Karpas-422 (cell line): ENCODE measurements around the gene TMEM235. TPM values are rescaled to one million over a fixed set of nuclear protein-coding genes. Genes with fewer than 3 reads are reported as not detected.

Experiments used
- DNase-seq: peaks from one replicate; pipeline ENCODE4 v3.0.0-alpha.2; 2015
- H2AFZ ChIP-seq: fragments of 200-600 bp; sonication (generic); 2 replicates; pipeline ENCODE4 v1.6.1; 2014; ENCODE audit warnings: antibody characterized with exemption, low read length, mixed read lengths
- H3K27ac ChIP-seq: fragments of 200-600 bp; sonication (generic); 2 replicates; pipeline ENCODE4 v1.5.1; 2014; ENCODE audit warnings: mild to moderate bottlenecking, low read length, moderate library complexity
- H3K27me3 ChIP-seq: fragments of 200-600 bp; sonication (generic); 2 replicates; pipeline ENCODE4 v1.6.1; 2014; ENCODE audit warnings: low read length, mixed read lengths
- H3K36me3 ChIP-seq: fragments of 200-600 bp; sonication (generic); 2 replicates; pipeline ENCODE4 v1.6.1; 2014; ENCODE audit warnings: low read length, mixed read lengths; ENCODE audit not compliant: insufficient read depth
- H3K4me1 ChIP-seq: fragments of 200-600 bp; sonication (generic); 2 replicates; pipeline ENCODE4 v1.6.1; 2014; ENCODE audit warnings: mild to moderate bottlenecking, low read length, mixed read lengths
- H3K4me2 ChIP-seq: fragments of 200-600 bp; sonication (generic); 2 replicates; pipeline ENCODE4 v1.6.1; 2014; ENCODE audit warnings: low read length, low read depth, mild to moderate bottlenecking; ENCODE audit not compliant: poor library complexity, severe bottlenecking
- H3K4me3 ChIP-seq: fragments of 200-600 bp; sonication (generic); 2 replicates; pipeline ENCODE4 v1.5.1; 2014; ENCODE audit warnings: mild to moderate bottlenecking, antibody characterized with exemption, low read length, mixed read lengths
- H3K79me2 ChIP-seq: fragments of 200-600 bp; sonication (generic); 2 replicates; pipeline ENCODE4 v1.6.1; 2014; ENCODE audit warnings: mild to moderate bottlenecking, low read length, mixed read lengths
- H3K9ac ChIP-seq: fragments of 200-600 bp; sonication (generic); 2 replicates; pipeline ENCODE4 v1.6.0; 2014; ENCODE audit warnings: low read length
- H3K9me2 ChIP-seq: fragments of 200-600 bp; sonication (generic), shearing (Covaris generic); replicated peaks from 2 replicates; pipeline ENCODE4 v1.6.0; 2014; ENCODE audit warnings: mild to moderate bottlenecking, low read length, moderate library complexity; ENCODE audit not compliant: insufficient read depth
- H3K9me3 ChIP-seq: fragments of 300-700, 200-600 bp; sonication (generic); 2 replicates; pipeline ENCODE4 v1.6.1; 2014; ENCODE audit warnings: low read length, mixed read lengths
- H4K20me1 ChIP-seq: fragments of 200-600 bp; sonication (generic); 2 replicates; pipeline ENCODE4 v1.6.1; 2014; ENCODE audit warnings: mild to moderate bottlenecking, antibody characterized with exemption, low read length, low read depth; ENCODE audit not compliant: insufficient read depth
- total RNA-seq: library from RNA; depleted of rRNA; stranded (reverse); fragments of >200 nt; shearing (Covaris generic); gene quantifications from 2 replicates; pipeline ENCODE4 v1.2.3, GENCODE V29; 2014; ENCODE audit warnings: low replicate concordance

TMEM235 gene
- total RNA-seq, 1 experiment from 2014 or later, result not detected

DNA sequence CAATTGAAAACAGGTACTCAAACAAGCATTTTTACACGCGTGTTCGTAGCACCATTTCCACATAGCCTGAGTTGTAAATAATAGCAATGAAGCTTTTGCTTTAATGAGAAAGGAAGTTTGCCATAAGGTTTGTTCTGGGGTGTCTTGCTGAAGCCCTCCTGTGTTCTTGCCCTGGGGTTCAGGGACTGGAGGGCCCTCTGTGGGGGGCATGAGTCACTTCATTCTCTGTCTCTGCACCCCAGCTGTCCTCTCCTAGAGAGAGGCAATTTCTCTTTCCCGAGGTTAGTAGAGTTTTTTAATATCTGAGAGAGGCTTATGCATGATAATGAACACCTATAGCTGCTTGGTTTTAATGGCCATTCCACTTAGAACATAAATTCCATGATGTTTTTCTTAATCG, 34.7 kb upstream of the TMEM235 start:
- no peak overlapping the region for H2AFZ ChIP-seq
- no peak overlapping the region for H3K4me3 ChIP-seq
- H3K4me1 ChIP-seq, result peaks cover 28% of the 10 kb centered on the region
- H3K79me2 ChIP-seq, result peaks cover 42% of the 10 kb centered on the region
- no peak overlapping the region for H3K27ac ChIP-seq
- H3K9ac ChIP-seq, result no peak overlapping the region
- H3K4me2 ChIP-seq, result no peak overlapping the region
- peaks cover 46% of the 10 kb centered on the region for H3K36me3 ChIP-seq
- no peak for DNase-seq
- no peaks in the 10 kb centered on the region for H3K9me3 ChIP-seq
- H3K27me3 ChIP-seq, result no peaks in the 10 kb centered on the region
- no peaks in the 10 kb centered on the region for H3K9me2 ChIP-seq
- H4K20me1 ChIP-seq, result 0 out of 2 replicates have a peak, but pooled peaks cover 12% of the 10 kb centered on the region

DNA sequence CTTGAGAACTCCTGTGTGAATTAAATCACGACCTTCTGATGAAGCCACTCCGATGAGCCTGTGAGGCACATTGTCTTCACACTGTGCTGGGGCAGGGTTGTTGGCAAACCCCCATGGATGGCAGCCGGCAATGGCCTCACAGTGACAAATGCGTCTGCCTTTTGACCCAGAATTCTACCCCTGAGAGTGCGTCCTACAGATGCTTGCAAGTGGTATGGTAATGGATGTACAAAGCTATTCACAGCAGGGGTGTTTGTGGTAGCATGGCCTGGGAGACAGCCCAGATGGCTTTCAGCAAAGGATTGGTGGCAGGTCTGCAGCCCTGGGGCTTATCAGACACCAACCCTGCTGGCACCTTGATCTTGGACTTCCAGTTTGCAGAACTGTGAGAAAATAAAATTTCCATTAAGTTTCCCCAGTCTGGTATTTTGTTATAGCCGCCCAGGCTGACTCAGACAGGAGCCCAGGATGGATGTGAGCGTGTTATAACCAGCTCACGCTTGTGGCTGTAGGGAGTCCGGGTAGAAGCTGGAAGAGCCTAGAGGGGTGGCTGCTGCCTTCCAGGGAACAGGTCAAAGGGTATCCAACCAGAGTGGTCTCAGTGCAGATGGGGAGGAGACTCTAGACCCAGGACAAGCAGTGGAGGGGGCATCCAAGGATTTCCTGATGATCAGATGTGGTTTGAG, 34.1 kb upstream of the TMEM235 start:
- H3K27me3 ChIP-seq, result no peaks in the 10 kb centered on the region
- DNase-seq, result no peak
- H3K9me3 ChIP-seq, result no peaks in the 10 kb centered on the region
- peaks cover 42% of the 10 kb centered on the region for H3K79me2 ChIP-seq
- 0 out of 2 replicates have a peak, but pooled peaks cover 12% of the 10 kb centered on the region for H4K20me1 ChIP-seq
- no peak overlapping the region for H3K27ac ChIP-seq
- no peak overlapping the region for H3K9ac ChIP-seq
- H3K4me1 ChIP-seq, result peaks cover 22% of the 10 kb centered on the region
- no peak overlapping the region for H3K4me2 ChIP-seq
- no peaks in the 10 kb centered on the region for H3K9me2 ChIP-seq
- H3K4me3 ChIP-seq, result no peak overlapping the region
- no peak overlapping the region for H2AFZ ChIP-seq
- H3K36me3 ChIP-seq, result peaks cover 46% of the 10 kb centered on the region

DNA sequence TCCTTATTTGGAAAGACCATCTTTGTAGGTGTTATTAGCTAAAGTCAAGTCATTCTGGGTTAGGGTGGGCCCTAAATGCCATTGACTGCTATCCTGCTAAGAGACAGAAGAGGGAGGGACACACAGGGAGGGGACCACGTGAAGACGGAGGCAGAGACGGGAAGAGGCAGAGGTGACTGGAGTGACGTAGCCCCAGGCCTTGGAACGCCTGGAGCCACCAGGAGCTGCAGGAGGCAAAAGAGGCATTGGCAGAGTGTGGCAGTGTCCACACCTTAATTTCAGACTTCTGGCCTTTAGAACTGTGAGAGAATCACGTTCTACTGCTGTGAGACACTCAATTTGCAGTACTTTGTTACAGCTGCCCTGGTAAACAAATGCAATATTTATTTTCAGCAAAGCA, 31.0 kb upstream of the TMEM235 start:
- Histone ChIP-seq H3K4me2 (no peak overlapping the region), H3K27me3 (no peaks in the 10 kb centered on the region), H3K36me3 (peaks cover 41% of the 10 kb centered on the region), H3K4me1 (no peaks in the 10 kb centered on the region), H3K9me2 (no peaks in the 10 kb centered on the region), H3K9me3 (no peaks in the 10 kb centered on the region), H4K20me1 (0 out of 2 replicates have a peak, but pooled peaks cover 12% of the 10 kb centered on the region), H3K4me3 (no peak overlapping the region), H3K79me2 (peaks cover 21% of the 10 kb centered on the region), H2AFZ (no peak overlapping the region), H3K9ac (no peak overlapping the region), H3K27ac (no peak overlapping the region)
- DNase-seq, result no peak

DNA sequence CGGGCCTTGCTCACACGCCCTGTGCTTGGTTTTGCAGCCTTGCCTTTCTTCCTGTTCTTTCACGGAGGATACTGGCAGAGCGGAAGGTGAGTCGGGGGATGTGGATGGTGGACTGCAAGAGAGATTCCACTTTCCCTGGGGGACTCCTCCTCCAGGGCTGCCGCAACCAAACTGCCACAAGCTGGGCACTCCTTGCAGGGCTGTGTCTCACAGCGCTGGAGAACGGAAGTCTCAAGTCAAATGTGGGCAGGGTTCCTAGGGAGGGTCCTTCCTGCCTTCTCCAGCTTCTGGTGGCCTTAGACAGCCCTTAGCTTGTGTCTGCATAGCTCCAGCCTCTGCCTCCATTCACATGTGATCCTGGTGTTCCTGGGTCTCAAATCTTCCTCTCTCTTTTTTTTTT, 28.8 kb upstream of the TMEM235 start:
- Histone ChIP-seq H3K36me3 (peaks cover 34% of the 10 kb centered on the region; the same call in 1 of the 2 replicates), H3K9me3 (no peaks in the 10 kb centered on the region), H2AFZ (no peak overlapping the region), H3K4me2 (no peak overlapping the region), H3K27ac (no peak overlapping the region), H3K27me3 (no peaks in the 10 kb centered on the region), H3K79me2 (peaks cover 4% of the 10 kb centered on the region; the same call in 1 of the 2 replicates), H4K20me1 (0 out of 2 replicates have a peak, but pooled peaks cover under 1% of the 10 kb centered on the region), H3K4me1 (no peaks in the 10 kb centered on the region), H3K9me2 (no peaks in the 10 kb centered on the region), H3K4me3 (no peak overlapping the region), H3K9ac (no peak overlapping the region)
- DNase-seq, result no peak

DNA sequence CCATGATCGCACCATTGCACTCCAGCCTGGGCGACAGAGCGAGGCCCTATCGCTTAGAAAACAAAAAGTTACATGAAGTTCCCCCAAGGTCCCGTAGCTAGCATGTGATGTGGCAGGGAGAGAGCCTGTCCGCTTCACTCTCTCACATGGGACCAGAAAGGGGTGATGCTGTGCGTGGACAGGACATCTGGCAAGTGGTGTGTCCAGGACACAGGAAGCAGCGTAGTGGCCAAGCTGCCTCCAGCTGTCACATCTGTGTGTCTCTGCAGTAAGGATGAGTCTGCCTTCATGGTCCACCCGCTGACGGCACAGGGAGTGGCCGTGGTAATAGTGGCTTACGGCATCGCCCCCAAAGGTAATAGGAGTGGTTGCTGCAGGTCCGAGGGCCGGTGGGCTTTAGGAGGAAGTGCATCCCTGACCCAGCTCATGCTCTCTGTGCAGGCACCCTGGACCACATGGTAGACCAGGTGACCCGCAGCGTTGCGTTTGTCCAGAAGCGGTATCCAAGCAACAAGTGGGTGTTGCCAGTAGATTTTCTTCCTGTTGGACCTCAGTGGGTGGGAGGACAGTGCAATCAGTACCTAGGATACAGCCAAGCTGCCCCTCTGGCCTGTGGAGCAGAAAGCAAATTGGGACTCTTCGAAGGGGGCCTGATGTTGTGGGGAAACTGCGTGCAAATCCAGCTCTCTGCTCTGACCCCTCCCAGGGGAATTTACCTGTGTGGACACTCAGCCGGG, 26.9 kb upstream of the TMEM235 start:
- Histone ChIP-seq H2AFZ (no peak overlapping the region), H3K27ac (no peak overlapping the region), H3K36me3 (peaks cover 21% of the 10 kb centered on the region; the same call in 1 of the 2 replicates), H3K4me1 (no peaks in the 10 kb centered on the region), H3K27me3 (no peaks in the 10 kb centered on the region), H3K9me3 (no peaks in the 10 kb centered on the region), H3K9me2 (no peaks in the 10 kb centered on the region), H3K4me2 (no peak overlapping the region), H3K79me2 (no peaks in the 10 kb centered on the region; the same call in 1 of the 2 replicates), H3K4me3 (no peak overlapping the region), H4K20me1 (no peaks in the 10 kb centered on the region), H3K9ac (no peak overlapping the region)
- DNase-seq, result no peak

DNA sequence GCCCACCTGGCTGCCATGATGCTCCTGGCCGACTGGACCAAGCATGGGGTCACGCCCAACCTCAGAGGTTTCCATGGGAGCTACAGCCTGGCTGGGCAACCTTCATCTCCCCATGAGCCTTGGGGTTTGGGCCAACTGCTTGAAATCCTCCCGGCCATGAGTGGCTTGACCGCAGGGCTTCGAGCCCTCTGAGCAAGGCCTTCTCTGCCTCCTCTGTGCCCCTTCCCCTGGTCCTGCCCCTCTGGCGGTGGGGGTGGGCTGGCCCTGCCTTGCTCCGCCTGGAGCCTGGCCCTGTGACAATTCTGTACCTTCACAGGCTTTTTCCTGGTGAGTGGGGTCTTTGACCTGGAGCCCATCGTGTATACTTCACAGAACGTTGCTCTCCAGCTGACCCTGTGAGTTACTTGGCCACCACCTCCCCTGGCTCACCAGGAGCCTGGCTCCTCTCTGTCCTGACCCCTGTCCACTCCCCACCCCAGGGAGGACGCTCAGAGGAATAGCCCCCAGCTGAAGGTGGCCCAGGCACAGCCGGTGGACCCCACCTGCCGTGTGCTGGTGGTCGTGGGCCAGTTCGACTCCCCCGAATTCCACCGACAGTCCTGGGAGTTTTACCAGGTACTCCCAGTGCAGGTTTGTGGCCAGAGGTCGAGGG, 26.2 kb upstream of the TMEM235 start:
- no peaks in the 10 kb centered on the region for H4K20me1 ChIP-seq
- H3K36me3 ChIP-seq, result peaks cover 20% of the 10 kb centered on the region; the same call in 1 of the 2 replicates
- H3K27ac ChIP-seq, result no peak overlapping the region
- H3K9ac ChIP-seq, result no peak overlapping the region
- H3K27me3 ChIP-seq, result no peaks in the 10 kb centered on the region
- no peak overlapping the region for H2AFZ ChIP-seq
- no peaks in the 10 kb centered on the region for H3K9me3 ChIP-seq
- H3K9me2 ChIP-seq, result no peaks in the 10 kb centered on the region
- no peaks in the 10 kb centered on the region for H3K4me1 ChIP-seq
- H3K79me2 ChIP-seq, result no peaks in the 10 kb centered on the region; the same call in 1 of the 2 replicates
- H3K4me3 ChIP-seq, result no peak overlapping the region
- DNase-seq, result no peak
- no peak overlapping the region for H3K4me2 ChIP-seq

DNA sequence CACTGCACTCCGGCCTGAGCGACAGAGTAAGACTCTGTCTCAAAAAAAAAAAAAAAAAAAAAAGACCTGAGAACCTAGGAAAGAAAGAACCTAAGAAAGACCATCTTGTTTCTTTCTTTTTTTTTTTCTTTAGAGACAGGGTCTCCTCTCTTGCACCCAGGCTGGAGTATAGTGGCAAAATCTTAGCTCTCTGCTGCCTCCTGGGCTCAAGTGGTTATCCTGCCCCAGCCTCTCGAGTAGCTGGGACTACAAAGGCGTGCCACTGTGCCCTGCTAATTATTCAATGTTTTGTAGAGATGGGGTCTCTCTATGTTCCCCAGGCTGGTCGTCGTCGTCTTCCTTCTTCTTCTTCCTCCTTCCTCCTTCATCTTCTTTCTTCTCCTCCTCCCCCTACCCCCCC, 25.1 kb upstream of the TMEM235 start:
- no peak overlapping the region for H2AFZ ChIP-seq
- H3K9me2 ChIP-seq, result no peaks in the 10 kb centered on the region
- no peaks in the 10 kb centered on the region for H4K20me1 ChIP-seq
- H3K36me3 ChIP-seq, result peaks cover 17% of the 10 kb centered on the region; the same call in 1 of the 2 replicates
- DNase-seq, result peak; percentile 60
- no peaks in the 10 kb centered on the region for H3K9me3 ChIP-seq
- no peaks in the 10 kb centered on the region for H3K79me2 ChIP-seq
- H3K4me3 ChIP-seq, result no peak overlapping the region
- no peaks in the 10 kb centered on the region for H3K27me3 ChIP-seq
- H3K9ac ChIP-seq, result no peak overlapping the region
- no peaks in the 10 kb centered on the region for H3K4me1 ChIP-seq
- H3K27ac ChIP-seq, result no peak overlapping the region
- no peak overlapping the region for H3K4me2 ChIP-seq

DNA sequence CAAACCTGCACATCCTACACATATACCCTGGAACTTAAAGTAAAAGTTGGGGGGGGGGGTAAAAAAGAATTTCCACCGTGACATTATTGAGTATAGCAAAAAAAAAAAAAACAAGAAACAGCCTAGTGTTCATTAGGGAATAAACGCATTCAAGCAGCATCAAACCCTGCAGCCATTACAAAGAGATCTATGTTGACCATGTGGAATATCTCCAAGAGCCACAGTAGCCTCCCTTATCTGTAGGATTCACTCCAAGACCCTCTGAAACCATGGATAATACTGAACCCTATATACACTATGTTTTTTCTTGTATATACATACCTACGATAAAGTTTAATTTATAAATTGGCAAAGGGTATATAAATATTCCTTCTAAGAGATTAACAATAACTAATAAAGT, 22.9 kb upstream of the TMEM235 start:
- Histone ChIP-seq H3K4me2 (no peak overlapping the region), H3K27ac (no peak overlapping the region), H3K9me2 (no peaks in the 10 kb centered on the region), H3K9ac (no peak overlapping the region), H3K79me2 (no peaks in the 10 kb centered on the region), H4K20me1 (no peaks in the 10 kb centered on the region), H3K36me3 (peaks cover 17% of the 10 kb centered on the region; the same call in 1 of the 2 replicates), H3K9me3 (no peaks in the 10 kb centered on the region), H2AFZ (no peak overlapping the region), H3K4me1 (no peaks in the 10 kb centered on the region; the same call in 1 of the 2 replicates), H3K27me3 (no peaks in the 10 kb centered on the region), H3K4me3 (no peak overlapping the region)
- DNase-seq, result no peak
